GM21447 (cell line): Measurements from ENCODE around the gene PCK1.

ENCODE experiments used
- ATAC-seq: cut with Tn5 transposase; IDR thresholded peaks from one replicate; pipeline ENCODE4 v1.9.1; 2021; ENCODE audit not compliant: unreplicated experiment

Gene PCK1

GRCh38 chr20:57576002-57576401 is 15.1 kb downstream of the PCK1 start:
- ATAC-seq: no peak

GRCh38 chr20:57576617-57577550 is 16.0 kb downstream of the PCK1 start:
- ATAC-seq: no peak

GRCh38 chr20:57577679-57578475 is 17.0 kb downstream of the PCK1 start:
- ATAC-seq: no peak

- ATAC-seq: no peak
These were observed 17.7 kb downstream of the PCK1 start for GRCh38 chr20:57578476-57579165.

DNA sequence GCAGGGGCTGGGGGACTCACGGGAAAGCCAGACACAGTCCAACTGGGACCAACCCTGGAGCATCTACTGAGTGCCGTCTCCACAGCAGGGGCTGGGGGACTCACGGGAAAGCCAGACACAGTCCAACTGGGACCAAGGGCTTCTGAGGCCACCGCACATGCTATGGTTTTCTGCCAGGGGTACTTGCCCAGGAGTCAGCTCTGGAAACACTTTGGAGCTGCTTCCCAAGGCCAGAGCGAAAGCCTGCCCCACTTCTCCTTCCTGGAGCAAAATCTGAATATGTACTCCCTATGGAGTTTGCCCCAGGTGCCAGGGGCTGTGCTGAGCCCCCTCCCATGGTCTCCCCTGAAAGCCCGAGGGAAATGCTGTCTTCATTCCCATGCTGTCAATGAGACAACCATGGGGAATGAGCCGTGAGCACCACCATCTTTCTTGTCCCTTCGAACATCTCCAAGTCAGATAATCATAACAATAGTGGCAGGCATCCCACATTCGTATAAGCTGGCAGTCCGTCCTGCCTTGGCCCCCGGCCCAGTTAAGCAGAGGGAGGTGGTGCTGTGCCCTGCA is 18.5 kb downstream of the PCK1 start:
- ATAC-seq: no peak

- no peak for ATAC-seq
These were observed 19.1 kb downstream of the PCK1 start for GRCh38 chr20:57579898-57580447.

GRCh38 chr20:57580478-57581201 is 19.7 kb downstream of the PCK1 start:
- ATAC-seq: no peak

- no peak for ATAC-seq
These were observed 20.5 kb downstream of the PCK1 start for GRCh38 chr20:57581202-57582028.

- ATAC-seq: no peak
These were observed 21.1 kb downstream of the PCK1 start for GRCh38 chr20:57582029-57582378.

GRCh38 chr20:57582432-57583288 is 21.8 kb downstream of the PCK1 start:
- ATAC-seq: no peak

DNA sequence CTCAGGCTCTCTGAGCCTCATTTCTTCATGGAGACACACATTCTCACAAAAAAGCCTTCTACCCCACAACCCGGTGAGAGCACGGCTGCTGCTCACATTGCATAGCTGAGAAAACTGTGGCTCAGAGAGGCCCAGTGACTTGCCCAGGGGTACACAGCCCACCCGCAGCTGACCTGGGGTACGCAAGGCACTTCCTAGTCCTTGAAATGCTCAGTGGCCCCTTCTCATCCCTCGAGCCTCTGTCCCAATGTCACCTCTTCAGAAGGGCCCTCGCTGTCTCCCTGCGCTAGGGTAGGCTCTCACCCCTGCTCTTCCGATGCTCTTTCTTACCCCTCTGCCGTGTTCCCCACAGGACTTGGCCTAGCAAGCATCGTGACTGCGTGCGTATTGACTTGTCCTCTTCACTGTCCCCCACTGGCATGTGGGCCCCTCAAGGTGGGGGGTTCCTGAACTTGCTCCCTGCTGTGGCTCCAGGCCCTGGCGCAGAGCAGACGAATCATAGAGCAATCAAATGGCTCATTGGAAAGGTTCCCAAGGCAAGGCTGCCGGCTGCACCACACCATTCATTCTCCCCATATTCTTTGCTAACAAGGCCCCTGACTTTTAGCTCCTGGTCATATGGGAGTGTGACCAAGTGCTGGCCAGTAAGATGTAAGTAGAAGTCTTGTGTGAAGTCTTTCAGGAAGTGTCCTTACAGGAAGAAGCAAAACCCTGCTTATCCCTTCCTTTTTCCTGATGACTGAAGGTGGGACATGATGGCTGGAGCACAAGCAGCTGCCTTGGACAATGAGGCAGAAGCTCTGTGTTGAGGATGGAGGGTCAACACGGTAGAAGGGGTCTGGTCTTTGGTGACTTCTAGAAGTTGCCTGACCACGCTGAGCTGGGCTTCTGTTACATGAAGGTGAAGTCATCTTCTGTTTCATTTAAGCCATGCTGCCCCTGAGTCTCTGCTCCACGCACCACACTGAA is 22.7 kb downstream of the PCK1 start:
- ATAC-seq: no peak

GRCh38 chr20:57584768-57585461 is 24.0 kb downstream of the PCK1 start:
- no peak for ATAC-seq

GRCh38 chr20:57585466-57586213 is 24.7 kb downstream of the PCK1 start:
- no peak for ATAC-seq

- no peak for ATAC-seq
These were observed 25.5 kb downstream of the PCK1 start for GRCh38 chr20:57586370-57586793.

- ATAC-seq: no peak
These were observed 26.0 kb downstream of the PCK1 start for GRCh38 chr20:57586943-57587277.
